HG02642 (cell line): ENCODE data around the gene PATJ.

Experiments
- ATAC-seq: cut with Tn5 transposase; IDR thresholded peaks from one replicate; pipeline ENCODE4 v1.9.1; 2021; ENCODE audit warnings: mild to moderate bottlenecking; ENCODE audit not compliant: unreplicated experiment, poor library complexity

PATJ gene

GRCh38 chr1:62037274-62037673 lies 295.0 kb downstream of the PATJ start:
- no peak for ATAC-seq

GRCh38 chr1:62038594-62039284 lies 296.5 kb downstream of the PATJ start:
- ATAC-seq: no peak

GRCh38 chr1:62040450-62040849 lies 298.2 kb downstream of the PATJ start:
- no peak for ATAC-seq

- ATAC-seq: no peak
These were observed 298.7 kb downstream of the PATJ start for GRCh38 chr1:62040973-62041372.

- no peak for ATAC-seq
These were observed 300.9 kb downstream of the PATJ start for GRCh38 chr1:62043154-62043553.

- no peak for ATAC-seq
These were observed 303.3 kb downstream of the PATJ start for GRCh38 chr1:62045574-62045973.

GRCh38 chr1:62046927-62047326 lies 304.6 kb downstream of the PATJ start:
- ATAC-seq: no peak

- ATAC-seq: no peak
These were observed 307.9 kb downstream of the PATJ start for GRCh38 chr1:62050165-62050564.

GRCh38 chr1:62052946-62053345 lies 310.7 kb downstream of the PATJ start:
- no peak for ATAC-seq

GRCh38 chr1:62054188-62054587 lies 311.9 kb downstream of the PATJ start:
- ATAC-seq: no peak

GRCh38 chr1:62057230-62057629 lies 314.9 kb downstream of the PATJ start:
- no peak for ATAC-seq

- ATAC-seq: no peak
These were observed 315.5 kb downstream of the PATJ start for GRCh38 chr1:62057641-62058290.

GRCh38 chr1:62058956-62059355 lies 316.7 kb downstream of the PATJ start:
- no peak for ATAC-seq

GRCh38 chr1:62062087-62062486 lies 319.8 kb downstream of the PATJ start:
- no peak for ATAC-seq

GRCh38 chr1:62064829-62065407 lies 322.6 kb downstream of the PATJ start:
- ATAC-seq: no peak

- ATAC-seq: no peak
These were observed 324.4 kb downstream of the PATJ start for GRCh38 chr1:62066713-62067112.

- no peak for ATAC-seq
These were observed 326.1 kb downstream of the PATJ start for GRCh38 chr1:62068416-62068843.

- ATAC-seq: no peak
These were observed 326.7 kb downstream of the PATJ start for GRCh38 chr1:62068978-62069377.

GRCh38 chr1:62070384-62071011 lies 328.2 kb downstream of the PATJ start:
- ATAC-seq: no peak

- ATAC-seq: no peak
These were observed 329.4 kb downstream of the PATJ start for GRCh38 chr1:62071695-62072094.

GRCh38 chr1:62076286-62076685 lies 334.0 kb downstream of the PATJ start:
- no peak for ATAC-seq
